Measurements from ENCODE around the gene GALNS.

GALNS gene

GRCh38 chr16:88862968-88863367, 6.2 kb upstream of the GALNS start:
- peak overlapping the region; percentile 5; the same call in 1 of the 2 replicates for H3K27ac ChIP-seq
- no peak for DNase-seq (ENCODE audit: low spot score)
- TF ChIP-seq CTCF (conservative IDR thresholded peaks at IDR 0.05; ENCODE audit: low read depth): no peak
- POLR2A ChIA-PET (ENCODE audit: low non-redundant PET): no interaction called here
- CTCF ChIA-PET: interaction anchor here (0.6 kb wide), 1 partner anchor 275 kb away, joined by 3 read pairs; no protein-coding TSS in a partner anchor

GRCh38 chr16:88861359-88861758, 4.6 kb upstream of the GALNS start:
- no peak for TF ChIP-seq CTCF (conservative IDR thresholded peaks at IDR 0.05; ENCODE audit: low read depth)
- ChIA-PET POLR2A (ENCODE audit: low non-redundant PET) (no interaction called here), CTCF (interaction anchor here (0.7 kb wide), 1 partner anchor 45 kb away, joined by 3 read pairs; no protein-coding TSS in a partner anchor)
- DNase-seq (ENCODE audit: low spot score): no peak
- 0 out of 2 replicates have a peak overlapping the region, but pooled peaks have one; percentile 2 for H3K27ac ChIP-seq

- H3K27ac ChIP-seq: peak overlapping the region; percentile 45
- ChIA-PET CTCF (no interaction called here), POLR2A (ENCODE audit: low non-redundant PET) (no interaction called here)
These were observed 2.8 kb upstream of the GALNS start for GRCh38 chr16:88859381-88860091.

GRCh38 chr16:88857728-88858339, 1.1 kb upstream of the GALNS start:
- TF ChIP-seq CTCF (conservative IDR thresholded peaks at IDR 0.05; ENCODE audit: low read depth): peak; percentile 66
- ChIA-PET CTCF (interaction anchor here (0.5 to 1.6 kb wide), 8 partner anchors 16 to 295 kb away, joined by 3 to 7 read pairs (median 4); no protein-coding TSS in a partner anchor), POLR2A (ENCODE audit: low non-redundant PET) (no interaction called here)
- H3K27ac ChIP-seq: peak overlapping the region; percentile 74
- peak; percentile 52 for DNase-seq (ENCODE audit: low spot score)

More at GRCh38 chr16:88859381-88860091, 2.8 kb upstream of the GALNS start:
- no peak for DNase-seq (ENCODE audit: low spot score)
- TF ChIP-seq CTCF (conservative IDR thresholded peaks at IDR 0.05; ENCODE audit: low read depth): no peak

GRCh38 chr16:88856122-88856827, 472 bp downstream of the GALNS start:
- TF ChIP-seq CTCF (conservative IDR thresholded peaks at IDR 0.05; ENCODE audit: low read depth): no peak
- H3K27ac ChIP-seq: peak overlapping the region; percentile 74
- ChIA-PET CTCF (interaction anchor here (1.6 kb wide), 1 partner anchor 17 kb away, joined by 7 read pairs; no protein-coding TSS in a partner anchor), POLR2A (ENCODE audit: low non-redundant PET) (no interaction called here)
- peak; percentile 11 for DNase-seq (ENCODE audit: low spot score)

GRCh38 chr16:88855736-88856121, 1.0 kb downstream of the GALNS start:
- no peak for DNase-seq (ENCODE audit: low spot score)
- H3K27ac ChIP-seq: peak overlapping the region; percentile 74
- TF ChIP-seq CTCF (conservative IDR thresholded peaks at IDR 0.05; ENCODE audit: low read depth): no peak
- CTCF ChIA-PET: no interaction called here
- POLR2A ChIA-PET (ENCODE audit: low non-redundant PET): no interaction called here
